Left ventricle myocardium inferior (tissue), 1 donor: ENCODE measurements around the gene FBXL7. TPM values are rescaled to one million over a fixed set of nuclear protein-coding genes. Genes with fewer than 3 reads are reported as not detected.

ENCODE experiments used
- DNase-seq: peaks from one replicate; pipeline ENCODE4 v3.0.0-alpha.2; 2020
- H3K27ac ChIP-seq: fragments of 200-600 bp; replicated peaks from 2 replicates; pipeline ENCODE4 v1.8.0; 2021
- H3K27me3 ChIP-seq: fragments of 200-600 bp; 2 replicates; pipeline ENCODE4 v1.8.0; 2021; ENCODE audit warnings: low read depth
- H3K36me3 ChIP-seq: fragments of 200-600 bp; 2 replicates; pipeline ENCODE4 v1.8.0; 2021
- H3K4me1 ChIP-seq: fragments of 200-600 bp; 2 replicates; pipeline ENCODE4 v1.8.0; 2021
- H3K4me3 ChIP-seq: fragments of 200-600 bp; 2 replicates; pipeline ENCODE4 v1.8.0; 2021; ENCODE audit warnings: mild to moderate bottlenecking, moderate library complexity
- H3K9me3 ChIP-seq: fragments of 200-600 bp; replicated peaks from 2 replicates; pipeline ENCODE4 v1.8.0; 2021
- CTCF ChIP-seq: fragments of 200-600 bp; IDR thresholded peaks from 2 replicates; pipeline ENCODE4 v1.8.0; 2021; ENCODE audit warnings: antibody characterized with exemption, mild to moderate bottlenecking, borderline replicate concordance
- intact Hi-C: fragments of 100-400 bp; cut with micrococcal nuclease; formaldehyde crosslinking; loops from one replicate; pipeline ENCODE4 v1.11.0; 2022
- total RNA-seq: library from RNA; stranded (reverse); fragmentation: NEBNext Ultra II Directional; extraction: Animal tissue kit (Norgen Biotek cat#: 25700); gene quantifications from one replicate; pipeline ENCODE4 v1.2.1, GENCODE V29; 2021
- donor health status: DM: no; HTN: yes; CAD: no; lungs with severe emphysema.

Gene FBXL7
- total RNA-seq, 1 donor from 2014 or later, result 27.7 TPM

GRCh38 chr5:15492545-15492944 lies 7.4 kb upstream of the FBXL7 start:
- no peak overlapping the region for H3K4me3 ChIP-seq
- no peaks in the 10 kb centered on the region for H3K4me1 ChIP-seq
- no peaks in the 10 kb centered on the region for H3K36me3 ChIP-seq
- no peak overlapping the region for H3K27ac ChIP-seq
- intact Hi-C loops, result no loop called here
- no peaks in the 10 kb centered on the region for H3K9me3 ChIP-seq
- no peaks in the 10 kb centered on the region for H3K27me3 ChIP-seq
- no peak for DNase-seq
- no peak for TF ChIP-seq CTCF

GRCh38 chr5:15493501-15493900 lies 6.5 kb upstream of the FBXL7 start:
- no peaks in the 10 kb centered on the region for H3K36me3 ChIP-seq

DNA sequence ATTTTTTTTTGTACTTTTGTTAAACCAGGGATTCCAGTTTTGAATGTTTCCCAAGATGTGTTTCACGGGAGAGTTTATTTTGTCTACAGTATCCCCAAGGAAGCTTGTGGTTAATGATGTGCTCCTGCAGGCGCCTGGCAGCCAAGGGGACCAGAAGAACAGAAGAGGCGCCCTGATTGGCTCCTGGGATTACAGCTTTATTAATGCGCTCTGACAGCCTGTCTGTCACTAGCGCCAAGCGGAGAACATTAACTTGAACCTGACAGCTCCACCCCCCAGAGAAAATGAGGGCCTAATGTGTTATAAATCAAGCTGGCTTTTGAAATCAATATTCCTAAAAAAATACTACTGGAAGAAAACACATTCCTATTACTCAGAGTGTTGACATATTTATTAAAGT lies 5.0 kb upstream of the FBXL7 start:
- Histone ChIP-seq H3K27ac (no peak overlapping the region), H3K9me3 (no peaks in the 10 kb centered on the region), H3K4me1 (peaks cover 9% of the 10 kb centered on the region), H3K4me3 (no peak overlapping the region), H3K36me3 (no peaks in the 10 kb centered on the region), H3K27me3 (no peaks in the 10 kb centered on the region)
- intact Hi-C loops, result no loop called here
- no peak for TF ChIP-seq CTCF
- DNase-seq, result no peak

More at GRCh38 chr5:15493501-15493900, 6.5 kb upstream of the FBXL7 start:
- Histone ChIP-seq H3K27me3 (no peaks in the 10 kb centered on the region), H3K4me1 (no peaks in the 10 kb centered on the region), H3K9me3 (no peaks in the 10 kb centered on the region), H3K27ac (no peak overlapping the region), H3K4me3 (no peak overlapping the region)
- no peak for DNase-seq
- TF ChIP-seq CTCF, result no peak
- intact Hi-C loops, result no loop called here

DNA sequence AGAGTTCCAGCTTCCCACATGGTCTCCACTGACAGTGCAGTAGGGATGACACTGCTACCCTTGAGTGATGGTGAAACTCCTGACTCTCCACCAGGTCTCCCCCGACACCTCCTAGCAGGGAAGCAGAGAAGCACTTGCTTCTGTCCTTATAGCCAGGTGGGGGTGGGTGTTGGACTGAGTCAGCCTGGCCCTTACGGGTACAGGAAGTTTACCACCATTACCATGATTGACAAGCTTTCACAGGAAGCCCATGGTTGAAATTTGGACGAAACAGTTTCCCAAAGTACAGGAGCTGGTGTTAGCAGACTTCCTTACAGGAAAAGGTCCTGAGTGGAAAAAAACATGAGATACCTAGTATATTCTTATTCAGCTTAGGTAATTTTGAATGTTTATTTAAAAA lies 3.1 kb upstream of the FBXL7 start:
- Histone ChIP-seq H3K4me3 (no peak overlapping the region), H3K27ac (no peak overlapping the region), H3K27me3 (no peaks in the 10 kb centered on the region), H3K36me3 (no peaks in the 10 kb centered on the region), H3K9me3 (no peaks in the 10 kb centered on the region), H3K4me1 (peaks cover 13% of the 10 kb centered on the region)
- intact Hi-C loops, result no loop called here
- no peak for TF ChIP-seq CTCF
- no peak for DNase-seq

DNA sequence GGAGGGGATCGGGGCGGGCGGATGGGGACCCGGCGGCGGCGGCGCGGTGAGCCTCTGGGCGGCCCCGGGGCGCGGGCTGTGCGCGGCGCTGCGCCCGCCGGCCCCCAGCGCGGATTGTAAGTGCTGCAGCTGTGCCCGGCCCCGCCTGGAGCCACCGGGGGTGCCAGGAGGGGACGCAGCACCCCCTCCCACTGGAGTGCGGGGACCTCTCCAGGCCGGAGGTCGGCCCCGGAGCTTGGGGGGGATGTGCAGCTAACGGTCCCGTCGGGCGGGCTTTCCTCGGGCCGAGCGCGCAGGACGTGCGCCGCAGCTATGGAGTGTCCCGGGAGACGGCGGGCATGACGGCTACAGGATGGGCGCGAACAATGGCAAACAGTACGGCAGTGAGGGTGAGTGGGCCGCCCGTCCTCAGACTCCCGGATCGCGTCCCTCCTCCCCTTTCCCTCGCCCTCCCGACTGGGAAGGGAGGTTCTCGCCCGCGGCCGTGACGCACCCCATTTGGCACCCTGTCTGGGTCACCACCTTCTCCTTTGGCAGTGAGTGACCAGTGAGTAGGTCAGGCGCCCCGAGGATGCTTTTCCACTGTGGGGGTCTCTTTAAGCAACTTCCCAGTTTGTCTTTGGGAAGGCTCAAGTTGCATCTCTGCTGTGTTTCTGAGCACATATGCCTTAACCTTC lies 483 bp downstream of the FBXL7 start:
- peak; percentile 65 for DNase-seq
- TF ChIP-seq CTCF, result no peak
- Histone ChIP-seq H3K9me3 (no peaks in the 10 kb centered on the region), H3K27ac (peak overlapping the region; percentile 94), H3K4me3 (peak overlapping the region; percentile 90), H3K27me3 (no peaks in the 10 kb centered on the region), H3K36me3 (peaks cover 16% of the 10 kb centered on the region), H3K4me1 (peaks cover 41% of the 10 kb centered on the region)
- intact Hi-C loops, result no loop called here
